DMS153 treated with DMSO at 0.1 percent for 48 hours (cell line): Measurements from ENCODE around the gene CNNM2.
"Not testable (repeated sequence)": the region's sequence is repeated elsewhere in the genome, so short reads cannot be mapped to it uniquely, and the experiment has no call there.

Experiments
- DNase-seq: peaks from one replicate; lab custom pipeline; 2025; ENCODE audit not compliant: unreplicated experiment; lab: John Stamatoyannopoulos, UW

Gene CNNM2

GRCh38 chr10:102965311-102965851, 47.3 kb downstream of the CNNM2 start:
- no peak for DNase-seq

GRCh38 chr10:102967123-102967522, 49.0 kb downstream of the CNNM2 start:
- DNase-seq: no peak

- DNase-seq: no peak
Observed at GRCh38 chr10:102970562-102971340, 52.7 kb downstream of the CNNM2 start.

- DNase-seq: no peak
Observed at GRCh38 chr10:102975483-102976379, 57.6 kb downstream of the CNNM2 start.

GRCh38 chr10:102976380-102976726, 58.3 kb downstream of the CNNM2 start:
- DNase-seq: not testable (repeated sequence)

DNA sequence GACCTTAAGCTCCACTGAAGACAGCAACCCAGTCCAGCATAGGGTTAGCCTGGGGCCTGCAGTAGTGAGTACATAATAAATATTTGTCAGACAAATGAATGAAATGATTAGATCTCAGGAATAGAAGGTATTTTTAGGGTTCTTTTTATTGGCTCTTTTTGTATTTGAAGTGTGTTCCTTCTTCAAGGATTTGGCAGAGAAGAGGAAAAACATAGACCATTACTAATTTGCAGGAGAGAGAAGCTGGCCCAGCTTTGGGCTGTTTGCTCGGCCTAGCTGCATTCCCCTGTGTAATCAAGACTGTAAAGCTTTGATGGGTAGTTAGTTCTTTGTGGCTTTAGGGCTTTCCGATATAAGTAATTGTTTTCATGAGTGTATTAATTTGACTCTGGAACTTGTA, 64.2 kb downstream of the CNNM2 start:
- DNase-seq: no peak

GRCh38 chr10:102984086-102984485, 66.0 kb downstream of the CNNM2 start:
- no peak for DNase-seq

- no peak for DNase-seq
Observed at GRCh38 chr10:102985811-102986210, 67.7 kb downstream of the CNNM2 start.

GRCh38 chr10:102988404-102989314, 70.6 kb downstream of the CNNM2 start:
- DNase-seq: peak; percentile 16

DNA sequence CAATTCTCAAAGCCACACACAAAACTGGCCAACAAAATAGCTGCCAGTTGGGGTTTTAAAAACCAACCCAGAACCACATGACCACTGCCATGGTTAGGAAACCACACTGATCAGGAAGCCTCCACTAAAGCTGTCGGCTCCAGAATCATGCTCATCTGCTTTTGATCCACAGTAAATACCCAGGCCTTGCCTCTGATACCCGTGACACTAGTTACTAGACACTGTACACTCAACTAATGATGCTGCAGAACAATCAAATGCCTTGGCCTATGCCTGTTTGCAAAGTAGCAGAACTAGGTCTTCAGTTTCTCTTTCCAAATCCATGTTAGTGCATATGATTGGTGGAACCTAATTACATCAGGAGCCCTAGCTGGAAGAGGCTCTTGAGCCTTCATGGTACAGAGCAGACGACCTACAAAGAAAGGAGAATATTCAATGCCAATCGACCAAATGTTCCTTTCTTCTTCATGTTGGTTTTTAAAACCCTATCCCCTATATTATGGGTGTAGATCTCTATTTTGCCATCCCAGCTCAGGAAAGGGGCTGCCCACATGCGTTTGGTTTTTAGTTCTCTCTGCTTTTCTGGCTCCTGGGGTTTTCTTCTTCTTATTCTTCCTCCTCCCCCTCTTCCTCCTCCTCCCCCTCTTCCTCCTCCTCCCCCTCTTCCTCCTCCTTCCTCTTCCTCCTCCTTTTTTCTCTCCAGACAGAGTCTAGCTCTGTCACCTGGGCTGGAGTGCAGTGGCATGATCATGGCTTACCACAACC, 76.6 kb downstream of the CNNM2 start:
- DNase-seq: no peak

- no peak for DNase-seq
Observed at GRCh38 chr10:102996876-102997275, 78.8 kb downstream of the CNNM2 start.

GRCh38 chr10:102997998-102998397, 79.9 kb downstream of the CNNM2 start:
- no peak for DNase-seq

GRCh38 chr10:102998399-102998907, 80.4 kb downstream of the CNNM2 start:
- DNase-seq: no peak

- DNase-seq: not testable (repeated sequence)
Observed at GRCh38 chr10:103000050-103000449, 82.0 kb downstream of the CNNM2 start.

- DNase-seq: no peak
Observed at GRCh38 chr10:103007017-103007416, 88.9 kb downstream of the CNNM2 start.

GRCh38 chr10:103013416-103013815, 95.3 kb downstream of the CNNM2 start:
- DNase-seq: no peak

DNA sequence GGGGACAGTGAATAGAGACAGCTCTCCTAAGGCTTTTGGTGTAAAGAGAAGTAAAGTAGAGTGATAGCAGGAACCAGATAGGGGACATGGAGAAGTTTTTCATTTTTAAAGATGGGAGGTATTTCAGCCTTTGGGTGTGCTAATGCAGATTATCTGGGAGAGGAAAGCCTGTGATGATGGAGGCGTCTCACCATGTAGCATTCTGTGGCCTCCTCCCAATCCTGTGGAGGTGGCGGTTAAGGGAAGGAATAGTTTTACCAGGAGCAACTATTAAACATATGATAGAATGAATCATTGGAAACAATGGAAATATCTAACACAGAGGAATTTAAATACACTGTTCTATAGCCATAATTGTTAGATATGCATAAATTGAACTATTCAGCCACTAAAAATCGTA, 101.3 kb downstream of the CNNM2 start:
- no peak for DNase-seq

DNA sequence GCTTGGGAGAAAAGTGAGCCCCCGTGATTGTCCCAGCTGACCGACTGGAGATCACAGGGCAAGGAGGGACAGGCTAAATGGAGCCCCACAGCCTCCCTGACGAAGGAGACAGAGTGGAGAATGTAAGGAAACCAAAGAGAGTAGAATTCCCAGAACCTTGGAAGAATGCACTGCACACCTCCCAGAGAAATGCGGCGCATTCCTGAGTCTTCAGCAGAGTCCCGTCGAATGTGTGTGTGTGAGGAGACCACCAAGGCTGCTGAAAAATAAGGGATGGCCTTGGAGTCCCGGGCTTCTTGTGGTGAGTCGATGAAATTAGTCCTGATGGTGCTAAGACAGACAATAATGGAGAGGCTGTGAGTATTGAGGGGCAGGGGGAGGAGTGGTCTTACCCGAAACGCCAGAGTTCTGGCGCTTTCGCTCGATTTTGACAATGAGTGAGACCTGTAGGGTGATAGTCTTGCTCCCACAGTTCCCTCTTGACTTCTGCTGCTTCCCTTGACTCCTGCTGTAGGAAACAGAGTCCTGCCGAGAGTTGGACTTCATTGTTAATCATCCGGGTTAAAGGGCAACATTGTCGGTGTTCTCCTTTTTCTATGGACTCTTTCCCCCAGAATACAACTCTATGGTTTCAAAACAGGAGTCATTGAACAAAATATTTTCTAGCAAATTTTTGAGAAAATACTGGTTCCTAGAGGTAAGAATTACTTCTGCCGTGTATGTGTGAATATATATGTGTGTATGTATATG, 103.2 kb downstream of the CNNM2 start:
- no peak for DNase-seq

DNA sequence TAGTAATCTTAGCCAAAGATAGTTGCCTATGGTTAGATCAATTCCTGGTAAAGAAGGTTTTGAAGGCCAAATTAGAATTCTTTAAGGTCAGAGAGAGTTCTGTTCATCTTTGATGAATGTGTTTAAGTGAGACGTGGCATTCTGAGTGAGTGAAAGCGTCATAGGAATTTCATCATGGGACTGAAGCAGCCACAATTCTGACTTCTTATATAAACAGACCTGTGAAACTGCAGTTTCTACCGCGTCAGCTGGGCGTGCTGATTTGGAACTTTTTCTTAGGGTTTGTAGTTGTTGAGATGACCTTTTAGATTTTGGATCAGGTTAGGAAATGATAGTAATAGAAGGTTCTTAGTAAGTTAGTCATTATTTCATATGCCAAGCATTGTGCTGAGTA, 103.8 kb downstream of the CNNM2 start:
- DNase-seq: no peak
